Colonic mucosa (tissue), 4 donors: Measurements from ENCODE around the gene P3R3URF. TPM values are rescaled to one million over a fixed set of nuclear protein-coding genes. Genes with fewer than 3 reads are reported as not detected.

Experiments used
- DNase-seq: peaks from one replicate; pipeline ENCODE4 v3.0.0-alpha.2; 2020
- H3K27ac ChIP-seq: fragments of 200-600 bp; one replicate; pipeline ENCODE4 v1.8.0; 2021
- H3K27me3 ChIP-seq: fragments of 200-600 bp; one replicate; pipeline ENCODE4 v1.8.0; 2021
- H3K36me3 ChIP-seq: fragments of 200-600 bp; one replicate; pipeline ENCODE4 v1.8.0; 2021
- H3K4me1 ChIP-seq: fragments of 200-600 bp; one replicate; pipeline ENCODE4 v1.8.0; 2021; ENCODE audit warnings: mild to moderate bottlenecking
- H3K4me3 ChIP-seq: fragments of 200-600 bp; one replicate; pipeline ENCODE4 v1.8.0; 2021
- H3K9ac ChIP-seq, 2 donors: one replicate each; pipeline ENCODE4 v1.7.0; 2013; ENCODE audit warnings: control low read depth in 2 of 2, low read depth in 2 of 2, low read length in 2 of 2
- H3K9me3 ChIP-seq: fragments of 200-600 bp; one replicate; pipeline ENCODE4 v1.8.0; 2021
- CTCF ChIP-seq: fragments of 200-600 bp; IDR thresholded peaks from one replicate; pipeline ENCODE4 v1.8.0; 2022; ENCODE audit warnings: antibody characterized with exemption, mild to moderate bottlenecking
- intact Hi-C: fragments of 100-400 bp; cut with DNase I; formaldehyde crosslinking; loops from one replicate; pipeline ENCODE4 v1.14.1; 2022
- total RNA-seq, 2 donors: library from RNA; stranded (reverse); fragmentation: NEBNext Ultra II Directional in 1 of 2; extraction: Animal tissue kit (Norgen Biotek cat#: 25700) in 1 of 2; gene quantifications; one replicate each; pipeline ENCODE4 v1.2.1, GENCODE V29; 2021
- donor health status: healthy.
- donor health status: DM: no; HTN: no; CAD: no.
- donor health status: DM: no; HTN: no; CAD: no.

The P3R3URF gene
- total RNA-seq, 2 donors from 2014 or later = not detected

- no peak overlapping the region for H3K9ac ChIP-seq
- TF ChIP-seq CTCF = no peak
Measured at GRCh38 chr1:46171351-46171750, 4.9 kb downstream of the P3R3URF start.

GRCh38 chr1:46169811-46170454 is 6.4 kb downstream of the P3R3URF start:
- Histone ChIP-seq H3K4me1 (no peaks in the 10 kb centered on the region), H3K4me3 (no peak overlapping the region), H3K27ac (no peak overlapping the region), H3K36me3 (no peaks in the 10 kb centered on the region), H3K9me3 (no peaks in the 10 kb centered on the region), H3K27me3 (no peaks in the 10 kb centered on the region), H3K9ac (no peak overlapping the region)
- intact Hi-C loops = no loop called here
- no peak for DNase-seq
- no peak for TF ChIP-seq CTCF

More at GRCh38 chr1:46171351-46171750, 4.9 kb downstream of the P3R3URF start:
- intact Hi-C loops = no loop called here
- Histone ChIP-seq H3K9me3 (no peaks in the 10 kb centered on the region), H3K4me1 (no peaks in the 10 kb centered on the region), H3K36me3 (no peaks in the 10 kb centered on the region), H3K4me3 (no peak overlapping the region), H3K27me3 (no peaks in the 10 kb centered on the region), H3K27ac (no peak overlapping the region)
- DNase-seq = peak; percentile 22

- Histone ChIP-seq H3K36me3 (no peaks in the 10 kb centered on the region), H3K4me1 (no peaks in the 10 kb centered on the region), H3K27ac (no peak overlapping the region)
Measured at GRCh38 chr1:46168477-46168876, 7.8 kb downstream of the P3R3URF start.

GRCh38 chr1:46166521-46167462 is 9.5 kb downstream of the P3R3URF start:
- H3K9ac ChIP-seq = peak overlapping the region; percentile 1 to 33
- no peaks in the 10 kb centered on the region for H3K27me3 ChIP-seq
- peak; percentile 40 for DNase-seq
- intact Hi-C loops = no loop called here
- H3K4me1 ChIP-seq = no peaks in the 10 kb centered on the region
- H3K27ac ChIP-seq = no peak overlapping the region
- H3K4me3 ChIP-seq = peak overlapping the region; percentile 39
- H3K36me3 ChIP-seq = no peaks in the 10 kb centered on the region
- no peak for TF ChIP-seq CTCF
- no peaks in the 10 kb centered on the region for H3K9me3 ChIP-seq

More at GRCh38 chr1:46168477-46168876, 7.8 kb downstream of the P3R3URF start:
- intact Hi-C loops = no loop called here
- Histone ChIP-seq H3K9ac (no peak overlapping the region), H3K4me3 (no peak overlapping the region), H3K9me3 (no peaks in the 10 kb centered on the region), H3K27me3 (no peaks in the 10 kb centered on the region)
- TF ChIP-seq CTCF = no peak
- no peak for DNase-seq

GRCh38 chr1:46160212-46160611 is 16.1 kb downstream of the P3R3URF start:
- DNase-seq = no peak
- Histone ChIP-seq H3K4me3 (no peak overlapping the region), H3K36me3 (no peaks in the 10 kb centered on the region), H3K27ac (no peak overlapping the region), H3K27me3 (no peaks in the 10 kb centered on the region), H3K9ac (no peak overlapping the region), H3K4me1 (no peaks in the 10 kb centered on the region), H3K9me3 (no peaks in the 10 kb centered on the region)
- TF ChIP-seq CTCF = no peak
- intact Hi-C loops = no loop called here
